DOHH2 (cell line): Measurements from ENCODE around the gene KRTAP4-5.

Experiments used
- H3F3A ChIP-seq: fragments of 200-600 bp; sonication (generic), shearing (Covaris generic); 2 replicates; pipeline ENCODE4 v1.6.0; 2016; ENCODE audit warnings: antibody characterized with exemption, mild to moderate bottlenecking; ENCODE audit not compliant: control insufficient read depth, insufficient read depth
- H3K27ac ChIP-seq: fragments of 200-600 bp; sonication (generic); 2 replicates; pipeline ENCODE4 v1.5.1; 2014; ENCODE audit warnings: low read depth, mild to moderate bottlenecking, low read length, moderate library complexity
- H3K27me3 ChIP-seq: fragments of 200-600 bp; sonication (generic); 2 replicates; pipeline ENCODE4 v1.6.1; 2014; ENCODE audit warnings: mild to moderate bottlenecking, low read length, mixed read lengths; ENCODE audit not compliant: control insufficient read depth
- H3K36me3 ChIP-seq: fragments of 200-600 bp; sonication (generic); 2 replicates; pipeline ENCODE4 v1.6.1; 2014; ENCODE audit warnings: mild to moderate bottlenecking, low read length, moderate library complexity, mixed read lengths; ENCODE audit not compliant: control insufficient read depth
- H3K4me1 ChIP-seq: fragments of 200-600 bp; sonication (generic); 2 replicates; pipeline ENCODE4 v1.6.1; 2014; ENCODE audit warnings: mild to moderate bottlenecking, low read length, mixed read lengths; ENCODE audit not compliant: control insufficient read depth
- H3K4me2 ChIP-seq: fragments of 200-600 bp; sonication (generic); 2 replicates; pipeline ENCODE4 v1.6.0; 2014; ENCODE audit warnings: mild to moderate bottlenecking, low read length, moderate library complexity
- H3K4me3 ChIP-seq: fragments of 200-600 bp; sonication (generic); 2 replicates; pipeline ENCODE4 v1.5.1; 2014; ENCODE audit warnings: mild to moderate bottlenecking, low read length, mixed read lengths
- H3K79me2 ChIP-seq: fragments of 200-600 bp; sonication (generic); 2 replicates; pipeline ENCODE4 v1.6.1; 2014; ENCODE audit warnings: mild to moderate bottlenecking, low read length, mixed read lengths; ENCODE audit not compliant: control insufficient read depth
- H3K9me2 ChIP-seq: fragments of 200-600 bp; sonication (generic); replicated peaks from 2 replicates; pipeline ENCODE4 v1.6.1; 2014; ENCODE audit warnings: mild to moderate bottlenecking, low read length, mixed read lengths; ENCODE audit not compliant: control insufficient read depth
- H3K9me3 ChIP-seq: fragments of 200-600 bp; sonication (generic); 2 replicates; pipeline ENCODE4 v1.6.1; 2014; ENCODE audit warnings: antibody characterized with exemption, low read length, mixed read lengths; ENCODE audit not compliant: control insufficient read depth, insufficient read depth
- H4K20me1 ChIP-seq: fragments of 200-600 bp; sonication (generic); 2 replicates; pipeline ENCODE4 v1.6.0; 2014; ENCODE audit warnings: low read depth, mild to moderate bottlenecking, antibody characterized with exemption, low read length, moderate library complexity; ENCODE audit not compliant: control insufficient read depth, insufficient read depth
- CTCF ChIP-seq: fragments of 200-600 bp; sonication (generic); IDR thresholded peaks from one replicate; pipeline ENCODE4 v1.5.1; 2014; ENCODE audit warnings: antibody characterized with exemption, mild to moderate bottlenecking, low read depth, low read length; ENCODE audit not compliant: poor library complexity, severe bottlenecking
- EZH2phosphoT487 ChIP-seq: fragments of 200-600 bp; sonication (generic); IDR thresholded peaks from 2 replicates; pipeline ENCODE4 v1.6.1; 2017; ENCODE audit warnings: borderline replicate concordance, mild to moderate bottlenecking, antibody characterized with exemption, low read length, moderate library complexity, mixed read lengths

KRTAP4-5 gene

DNA sequence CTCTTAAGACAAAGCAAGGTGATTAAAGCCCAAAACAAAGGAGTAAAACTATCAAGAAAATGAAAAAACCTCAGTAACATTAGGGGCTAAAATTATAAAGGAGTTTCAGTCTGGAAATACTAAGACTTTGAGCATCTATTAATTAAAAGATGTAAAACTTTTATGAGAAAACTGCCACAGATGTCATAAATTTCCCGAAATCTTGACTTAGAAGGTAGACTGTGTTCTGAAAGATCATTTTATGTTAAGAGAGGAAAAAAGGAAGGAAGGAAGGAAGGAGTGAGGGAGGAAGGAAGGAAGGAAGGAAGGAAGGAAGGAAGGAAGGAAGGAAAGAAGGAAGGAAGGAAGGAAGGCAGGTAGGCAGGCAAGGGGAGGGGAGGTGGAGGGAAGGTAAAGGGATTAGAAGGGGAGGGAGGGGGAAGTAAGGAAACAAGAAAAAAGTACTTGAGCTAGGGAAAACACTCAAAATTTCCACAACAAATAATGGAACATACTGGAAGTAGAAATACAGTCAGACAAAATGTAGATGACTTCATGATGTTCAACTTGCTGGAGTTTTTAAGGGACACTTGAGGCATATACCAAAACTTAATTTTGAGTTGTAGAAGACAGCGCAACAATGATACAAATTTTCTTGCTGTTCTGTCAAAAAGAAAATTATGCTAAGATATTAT lies 2.0 kb downstream of the KRTAP4-5 start:
- Histone ChIP-seq H3K9me3 (peaks cover 11% of the 10 kb centered on the region), H3K36me3 (no peaks in the 10 kb centered on the region), H3F3A (no peaks in the 10 kb centered on the region), H3K27ac (no peak overlapping the region), H3K4me1 (peaks cover 21% of the 10 kb centered on the region), H3K4me2 (no peak overlapping the region), H3K27me3 (no peaks in the 10 kb centered on the region), H3K79me2 (no peaks in the 10 kb centered on the region), H3K9me2 (no peaks in the 10 kb centered on the region), H3K4me3 (no peak overlapping the region), H4K20me1 (no peaks in the 10 kb centered on the region)
- no peak for TF ChIP-seq EZH2phosphoT487

- H3K27me3 ChIP-seq, result no peaks in the 10 kb centered on the region
- no peak overlapping the region for H3K4me2 ChIP-seq
- peaks cover 15% of the 10 kb centered on the region for H3K9me3 ChIP-seq
- H3K79me2 ChIP-seq, result no peaks in the 10 kb centered on the region
- no peaks in the 10 kb centered on the region for H3K9me2 ChIP-seq
- H4K20me1 ChIP-seq, result no peaks in the 10 kb centered on the region
- no peak overlapping the region for H3K27ac ChIP-seq
- TF ChIP-seq CTCF (no peak), EZH2phosphoT487 (no peak)
- H3K4me3 ChIP-seq, result no peak overlapping the region
- no peaks in the 10 kb centered on the region for H3K36me3 ChIP-seq
- H3F3A ChIP-seq, result no peaks in the 10 kb centered on the region
- peaks cover 10% of the 10 kb centered on the region for H3K4me1 ChIP-seq
Observed at GRCh38 chr17:41145261-41145660, 4.4 kb downstream of the KRTAP4-5 start.

DNA sequence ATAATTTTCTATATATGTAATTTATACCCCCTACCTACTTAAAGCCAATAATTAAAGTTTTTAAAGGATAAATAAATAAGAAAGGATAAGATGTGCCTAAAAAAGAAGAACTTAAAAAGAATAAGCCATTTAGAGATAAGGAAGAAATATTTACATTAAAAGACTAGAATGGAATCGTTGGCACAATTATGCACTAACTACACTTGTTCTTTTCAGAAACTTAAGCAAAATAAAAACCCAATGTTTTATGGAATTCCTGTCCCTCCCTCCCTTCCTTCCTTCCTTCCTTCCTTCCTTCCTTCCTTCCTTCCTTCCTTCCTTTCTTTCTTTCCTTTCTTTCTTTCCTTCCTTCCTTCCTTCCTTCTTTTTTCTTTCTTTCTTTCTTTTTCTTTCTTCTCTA lies 4.8 kb downstream of the KRTAP4-5 start:
- Histone ChIP-seq H3K9me3 (peaks cover 15% of the 10 kb centered on the region), H3K4me1 (peaks cover 5% of the 10 kb centered on the region), H3K27me3 (no peaks in the 10 kb centered on the region), H3K4me3 (no peak overlapping the region), H3K36me3 (no peaks in the 10 kb centered on the region), H3K79me2 (no peaks in the 10 kb centered on the region), H4K20me1 (no peaks in the 10 kb centered on the region), H3K27ac (no peak overlapping the region), H3K9me2 (no peaks in the 10 kb centered on the region), H3F3A (no peaks in the 10 kb centered on the region), H3K4me2 (no peak overlapping the region)
- TF ChIP-seq CTCF (no peak), EZH2phosphoT487 (no peak)

GRCh38 chr17:41141361-41141760 lies 8.3 kb downstream of the KRTAP4-5 start:
- H3K79me2 ChIP-seq, result no peaks in the 10 kb centered on the region
- H3K27ac ChIP-seq, result no peak overlapping the region
- H3K4me3 ChIP-seq, result no peak overlapping the region
- H3K4me1 ChIP-seq, result no peaks in the 10 kb centered on the region
- no peaks in the 10 kb centered on the region for H4K20me1 ChIP-seq
- no peaks in the 10 kb centered on the region for H3K27me3 ChIP-seq
- no peak for TF ChIP-seq CTCF
- no peak for TF ChIP-seq EZH2phosphoT487
- no peaks in the 10 kb centered on the region for H3K36me3 ChIP-seq
- no peak overlapping the region for H3K4me2 ChIP-seq
- no peaks in the 10 kb centered on the region for H3K9me2 ChIP-seq
- H3F3A ChIP-seq, result no peaks in the 10 kb centered on the region
- peaks cover 15% of the 10 kb centered on the region for H3K9me3 ChIP-seq
